Suprapubic skin (tissue), 4 donors: Measurements from ENCODE around the gene SPTBN1.

ENCODE experiments used
- CTCF ChIP-seq, 2 donors: fragments of 200-600 bp in 1 of 2; fragments of 450-650 bp in 1 of 2; sonication (generic) in 1 of 2; IDR thresholded peaks; one replicate each; pipeline ENCODE4 v1.5.1; 2016 to 2019; ENCODE audit warnings: antibody characterized with exemption in 2 of 2, mild to moderate bottlenecking in 1 of 2, moderate library complexity in 1 of 2
- POLR2A ChIP-seq, 2 donors: fragments of 450-650 bp; IDR thresholded peaks; one replicate each; pipeline ENCODE4 v1.6.1; 2017; ENCODE audit warnings: antibody characterized with exemption in 2 of 2, mild to moderate bottlenecking in 2 of 2, moderate library complexity in 2 of 2
- POLR2AphosphoS5 ChIP-seq, 3 donors: sonication (generic); formaldehyde crosslinking; IDR thresholded peaks; one replicate each; pipeline ENCODE4 v1.6.1; 2017; ENCODE audit warnings: antibody characterized with exemption in 3 of 3

- TF ChIP-seq POLR2AphosphoS5 (IDR thresholded peaks at IDR 0.05) (no peak), CTCF (IDR thresholded peaks at IDR 0.05) (no peak), POLR2A (IDR thresholded peaks at IDR 0.05) (no peak)
Measured at GRCh38 chr2:54553075-54553474, 96.9 kb downstream of the SPTBN1 start.
